GM18502 (cell line): ENCODE results near the gene YWHAG.
"Not testable (repeated sequence)": the region's sequence is repeated elsewhere in the genome, so short reads cannot be mapped to it uniquely, and the experiment has no call there.

Experiments
- ATAC-seq: cut with Tn5 transposase; IDR thresholded peaks from one replicate; pipeline ENCODE4 v1.9.1; 2021; ENCODE audit warnings: mild to moderate bottlenecking; ENCODE audit not compliant: unreplicated experiment, poor library complexity

Gene YWHAG

DNA sequence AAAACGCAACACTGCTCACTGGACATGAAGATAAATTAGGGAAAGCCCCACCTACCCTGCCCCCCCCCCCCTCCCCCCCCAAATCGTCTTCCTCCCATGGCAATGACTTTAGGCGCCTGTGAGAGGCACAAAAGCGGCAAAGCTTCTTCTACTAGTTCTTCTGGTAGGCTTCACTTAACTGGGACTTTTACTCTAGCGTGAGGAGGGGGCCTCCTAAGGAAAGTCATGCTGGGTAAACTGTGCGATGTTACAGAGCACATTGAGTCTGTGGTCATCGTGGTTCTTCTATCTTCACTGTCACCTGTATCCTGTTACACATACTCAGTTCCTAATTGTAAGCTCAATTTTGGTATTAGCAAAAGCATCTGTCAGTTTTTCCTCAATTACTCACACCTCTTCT, 31.2 kb downstream of the YWHAG start:
- no peak for ATAC-seq

DNA sequence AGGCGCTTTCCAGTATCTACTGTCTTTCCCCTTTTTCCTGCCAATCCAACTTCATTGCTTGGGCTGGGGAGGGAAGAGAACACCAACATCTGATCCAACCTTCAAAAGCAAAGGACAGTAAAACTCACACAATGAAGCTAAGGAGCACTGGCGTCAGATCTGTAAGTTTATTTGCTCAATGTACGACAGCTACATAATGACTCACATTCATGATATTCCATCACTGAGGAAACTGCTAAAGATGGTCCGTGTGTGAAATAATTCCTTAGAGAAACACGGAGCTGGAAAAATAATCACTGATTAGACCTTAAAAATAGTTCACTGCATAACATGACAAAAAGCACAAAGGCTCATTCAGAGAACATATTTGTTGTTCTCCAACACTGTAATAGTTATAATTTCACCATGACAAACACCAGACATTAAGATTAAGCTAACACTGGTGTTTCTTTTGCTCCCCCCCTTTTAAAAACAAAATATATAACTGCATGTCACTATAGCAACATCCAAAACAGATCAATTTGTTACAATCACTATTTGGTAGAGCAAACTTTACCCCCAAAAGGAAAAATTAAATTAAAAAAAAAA, 32.1 kb downstream of the YWHAG start:
- ATAC-seq = no peak

DNA sequence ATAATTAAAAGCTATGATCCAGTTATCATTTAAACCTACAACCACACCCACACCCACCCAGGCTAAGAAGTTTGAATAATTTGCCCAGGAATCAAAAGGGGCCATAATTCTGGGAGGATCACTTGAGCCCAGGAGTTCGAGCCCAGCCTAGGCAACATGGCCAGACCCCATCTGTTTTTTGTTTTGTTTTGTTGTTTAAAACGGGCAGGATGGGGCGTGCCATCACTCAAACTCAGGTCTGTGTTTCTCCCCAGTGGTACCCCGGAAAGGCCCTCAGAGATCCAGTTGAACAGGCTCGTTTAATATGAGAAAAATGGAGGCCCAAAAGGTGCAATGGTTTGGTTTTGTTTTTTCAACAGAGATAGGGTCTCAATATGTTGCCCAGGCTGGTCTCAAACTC, 33.0 kb downstream of the YWHAG start:
- no peak for ATAC-seq

GRCh38 chr7:76325092-76325491, 33.7 kb downstream of the YWHAG start:
- no peak for ATAC-seq

- ATAC-seq = peak; percentile 50
Measured at GRCh38 chr7:76318488-76319353, 40.1 kb downstream of the YWHAG start.

GRCh38 chr7:76317782-76318487, 40.9 kb downstream of the YWHAG start:
- peak; percentile 90 for ATAC-seq

DNA sequence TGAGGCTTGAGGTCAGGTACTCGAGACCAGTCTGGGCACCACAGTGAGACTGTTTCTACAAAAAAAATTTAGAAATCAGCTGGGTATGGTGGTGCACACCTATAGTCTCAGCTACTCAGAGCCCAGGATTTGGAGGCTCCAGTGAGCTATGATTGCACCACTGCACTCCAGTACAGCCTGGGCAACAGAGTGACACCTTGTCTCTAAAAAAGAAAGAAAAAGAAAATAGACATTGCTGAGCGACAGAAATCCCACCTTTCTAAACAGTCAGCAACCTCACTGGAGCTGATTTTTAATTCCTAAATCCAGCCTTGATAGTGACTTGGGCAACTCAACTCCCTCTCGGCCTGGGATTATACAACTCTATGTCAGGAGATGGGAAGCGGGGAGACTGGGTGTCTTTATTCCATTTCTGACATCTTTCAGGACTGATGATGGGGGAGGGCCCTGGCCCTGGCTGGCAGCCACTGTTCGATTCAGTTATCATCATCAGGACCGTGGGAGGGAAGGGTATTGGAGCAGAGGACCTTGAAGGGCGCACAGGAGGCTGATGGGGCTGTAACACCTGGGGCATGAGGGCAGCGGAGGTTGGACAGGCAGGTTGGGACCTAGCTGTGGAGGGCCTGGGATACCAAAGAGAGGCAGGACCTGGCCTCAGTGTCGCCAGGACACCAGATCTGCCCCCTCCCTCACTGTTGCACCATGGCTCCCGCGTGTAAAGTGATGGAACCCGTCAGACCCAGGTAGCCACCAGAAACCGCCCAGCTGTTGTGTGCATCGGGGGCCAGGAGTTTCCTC, 41.6 kb downstream of the YWHAG start:
- no peak for ATAC-seq

DNA sequence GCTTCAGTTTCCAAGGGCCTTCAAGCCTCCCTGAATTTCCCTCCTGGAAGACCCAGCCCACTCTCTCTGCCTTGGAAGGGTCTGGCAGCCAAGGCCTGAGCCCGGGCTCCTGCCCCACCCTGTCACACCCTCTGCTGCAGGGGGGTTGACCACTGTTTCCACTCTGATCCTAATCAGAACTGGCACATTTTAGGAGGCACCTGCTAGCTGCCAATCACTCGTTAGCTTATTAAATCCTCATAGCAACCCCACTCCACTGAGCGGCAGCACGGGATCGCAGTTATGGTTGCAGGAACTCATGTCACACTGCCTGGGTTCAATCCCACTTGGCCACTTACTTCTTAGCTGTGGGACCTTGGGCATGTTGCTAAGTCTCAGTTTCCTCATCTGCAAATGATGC, 43.4 kb downstream of the YWHAG start:
- no peak for ATAC-seq

DNA sequence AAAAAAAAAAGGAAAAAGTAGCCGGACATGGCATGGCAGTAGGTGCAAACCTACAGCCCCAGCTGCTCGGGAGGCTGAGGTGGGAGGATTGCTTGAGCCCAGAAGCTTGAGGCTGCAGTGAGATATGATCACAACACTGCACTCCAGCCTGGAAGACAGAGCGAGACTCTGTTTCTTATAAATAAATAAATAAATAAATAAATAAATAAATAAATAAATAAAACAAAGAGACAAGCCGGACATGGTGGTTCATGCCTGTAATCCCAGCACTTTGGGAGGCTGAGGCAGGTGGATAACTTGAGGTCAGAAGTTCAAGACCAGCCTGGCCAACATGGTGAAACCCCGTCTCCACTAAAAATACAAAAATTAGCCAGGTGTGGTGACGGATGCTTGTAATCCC, 44.1 kb downstream of the YWHAG start:
- ATAC-seq = not testable (repeated sequence)

DNA sequence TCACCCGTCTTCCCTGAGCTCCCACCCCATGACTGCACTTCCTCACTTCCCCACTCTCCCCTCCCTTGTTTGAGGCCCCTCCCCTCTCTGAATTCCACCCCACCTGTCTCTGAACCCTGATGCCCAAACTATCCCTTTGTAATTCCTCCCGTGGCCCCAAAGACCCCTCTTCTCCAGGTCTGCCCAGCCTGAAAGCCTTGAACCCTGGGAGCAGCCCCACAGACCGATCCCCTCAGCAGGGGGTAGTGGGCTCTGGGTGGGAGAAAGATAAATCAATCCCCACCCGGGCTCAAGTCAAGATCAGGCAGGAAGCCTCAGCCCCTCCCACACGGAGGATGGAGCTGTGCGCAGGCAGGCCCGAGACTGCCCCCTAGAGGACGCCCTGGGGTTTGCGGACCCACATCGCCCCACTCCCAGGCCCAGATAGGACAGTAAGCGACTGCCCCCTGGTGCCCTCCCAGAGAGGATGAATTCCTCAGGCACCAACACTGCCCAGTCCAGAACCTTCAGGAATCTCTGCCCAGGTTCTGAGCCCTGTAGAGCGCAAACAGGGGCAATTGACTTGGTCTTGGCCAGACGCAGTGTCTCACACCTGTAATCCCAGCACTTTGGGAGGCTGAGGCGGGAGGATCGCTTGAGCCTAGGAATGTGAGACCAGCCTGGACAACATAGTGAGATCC, 44.6 kb downstream of the YWHAG start:
- ATAC-seq = peak; percentile 48

- ATAC-seq = not testable (repeated sequence)
Measured at GRCh38 chr7:76311838-76312237, 47.0 kb downstream of the YWHAG start.

DNA sequence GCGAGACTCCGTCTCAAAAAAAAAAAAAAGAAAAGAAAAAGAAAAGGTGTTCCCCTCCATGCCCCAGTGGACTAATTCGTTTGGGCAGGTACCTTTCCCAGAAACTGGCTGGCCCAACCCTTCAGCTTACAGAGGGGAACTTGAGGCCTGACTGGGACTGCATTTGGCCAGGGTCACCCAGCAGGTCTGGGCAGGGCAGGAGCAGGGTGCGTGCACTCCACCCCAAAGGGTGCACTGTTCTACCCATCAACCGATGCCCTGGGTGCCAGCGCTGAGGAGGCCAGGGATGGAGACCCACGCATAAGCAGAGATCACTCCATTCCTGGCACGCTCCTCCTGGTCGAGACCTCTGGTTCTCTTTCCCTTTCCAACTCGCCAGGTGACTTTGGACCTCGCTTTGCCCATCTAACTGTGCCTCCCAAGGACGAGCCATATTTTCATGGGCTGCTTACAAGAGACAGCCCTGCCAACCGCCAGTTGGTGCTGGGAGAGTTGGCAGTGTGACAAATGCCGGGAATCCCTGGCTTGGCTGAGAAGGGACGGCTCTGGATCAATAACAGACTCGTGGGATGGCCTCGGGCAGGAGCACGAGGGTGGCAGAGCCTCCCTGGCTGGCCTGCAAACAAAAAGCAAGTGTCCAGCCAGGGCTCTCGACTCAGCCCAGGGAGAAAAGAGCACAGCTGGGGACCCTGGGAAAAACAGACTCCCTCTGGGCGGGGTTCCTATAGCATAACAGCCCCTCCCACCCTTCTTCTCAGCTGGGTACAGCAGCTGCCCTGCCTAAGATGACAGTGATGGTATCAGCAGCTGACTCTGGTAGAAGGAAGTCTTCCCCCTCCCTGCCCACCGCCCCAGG, 48.5 kb downstream of the YWHAG start:
- no peak for ATAC-seq

DNA sequence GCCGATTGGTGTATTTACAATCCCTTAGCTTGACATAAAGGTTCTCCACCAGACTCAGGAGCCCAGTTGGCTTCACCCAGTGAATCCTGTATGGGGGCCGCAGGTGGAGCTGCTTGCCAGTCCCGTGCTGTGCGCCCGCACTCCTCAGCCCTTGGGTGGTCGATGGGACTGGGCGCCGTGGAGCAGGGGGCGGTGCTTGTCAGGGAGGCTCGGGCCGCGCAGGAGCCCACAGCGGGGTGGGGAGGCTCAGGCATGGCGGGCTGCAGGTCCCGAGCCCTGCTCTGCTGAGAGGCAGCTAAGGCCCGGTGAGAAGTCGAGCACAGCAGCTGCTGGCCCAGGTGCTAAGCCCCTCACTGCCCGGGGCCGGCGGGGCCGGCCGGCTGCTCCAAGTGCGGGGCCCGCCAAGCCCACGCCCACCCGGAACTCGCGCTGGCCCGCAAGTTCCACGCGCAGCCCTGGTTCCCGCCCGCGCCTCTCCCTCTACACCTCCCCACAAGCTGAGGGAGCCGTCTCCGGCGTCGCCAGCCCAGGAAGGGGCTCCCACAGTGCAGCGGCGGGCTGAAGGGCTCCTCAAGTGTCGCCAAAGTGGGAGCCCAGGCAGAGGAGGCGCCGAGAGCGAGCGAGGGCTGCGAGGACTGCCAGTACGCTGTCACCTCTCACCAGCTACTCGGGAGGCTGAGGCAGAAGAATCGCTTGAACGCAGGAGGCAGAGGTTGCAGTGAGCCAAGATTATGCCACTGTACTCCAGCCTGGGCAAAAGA, 49.3 kb downstream of the YWHAG start:
- ATAC-seq = not testable (repeated sequence)

DNA sequence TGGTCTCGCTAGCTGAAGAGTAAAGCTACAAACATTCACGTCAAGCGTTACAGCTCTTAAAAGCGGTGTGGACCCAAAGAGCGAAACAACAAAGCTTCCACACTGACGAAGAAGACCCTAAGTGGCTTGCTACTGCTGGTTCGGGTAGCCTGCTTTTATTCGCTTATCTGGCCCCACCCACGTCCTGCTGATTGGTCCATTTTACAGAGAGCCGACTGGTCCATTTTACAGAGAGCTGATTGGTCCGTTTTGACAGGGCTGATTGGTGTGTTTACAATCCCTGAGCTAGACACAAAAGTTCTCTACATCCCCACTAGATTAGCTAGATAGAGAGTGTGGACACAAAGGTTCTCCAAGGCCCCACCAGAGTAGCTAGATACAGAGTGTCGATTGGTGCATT, 49.9 kb downstream of the YWHAG start:
- not testable (repeated sequence) for ATAC-seq

DNA sequence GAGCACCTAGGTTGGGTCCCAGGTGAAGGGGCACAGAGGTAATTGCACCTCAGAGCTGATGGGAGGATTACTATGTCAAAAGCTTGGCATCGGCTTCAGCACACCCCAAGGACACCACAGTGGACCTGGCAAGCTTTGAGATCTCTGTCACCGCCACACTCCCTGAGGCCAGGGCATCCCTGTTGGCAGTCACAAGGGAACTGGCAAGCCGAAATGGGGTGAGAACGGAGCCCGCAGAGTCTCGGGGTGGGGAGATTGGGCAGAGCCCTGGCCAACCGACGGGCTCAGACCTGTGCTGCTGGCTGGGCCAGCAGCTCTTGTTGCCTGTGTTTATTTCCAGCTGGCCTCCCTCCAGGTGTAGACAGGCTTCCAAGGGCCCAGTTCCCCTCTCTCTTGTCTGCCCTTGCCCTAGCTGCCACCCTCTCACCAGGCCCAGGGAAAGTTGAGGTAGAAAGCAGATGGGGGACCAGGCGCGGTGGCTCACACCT, 53.9 kb downstream of the YWHAG start:
- no peak for ATAC-seq

- no peak for ATAC-seq
Measured at GRCh38 chr7:76303202-76304147, 55.3 kb downstream of the YWHAG start.
